HepG2 (cell line): Measurements from ENCODE around the gene NAIF1. TPM values are rescaled to one million over a fixed set of nuclear protein-coding genes. Genes with fewer than 3 reads are reported as not detected.

Experiments
- FOXO1 ChIP-seq: sonication (generic); formaldehyde crosslinking; IDR thresholded peaks from 2 replicates; pipeline ENCODE4 v1.4.0; 2020; ENCODE audit warnings: missing genetic modification reagents
- KDM5B ChIP-seq: sonication (generic); formaldehyde crosslinking; IDR thresholded peaks from 2 replicates; pipeline ENCODE4 v1.4.0; 2020; ENCODE audit warnings: missing genetic modification reagents, mild to moderate bottlenecking, borderline replicate concordance
- PHF5A ChIP-seq: IDR thresholded peaks from one replicate; pipeline ENCODE4 v1.6.1; 2018; ENCODE audit warnings: low read depth, missing genetic modification reagents; ENCODE audit not compliant: unreplicated experiment
- RAD21 ChIP-seq: fragments of 450-650 bp; formaldehyde crosslinking; IDR thresholded peaks from 2 replicates; pipeline ENCODE4 v1.5.0; 2020; ENCODE audit warnings: mild to moderate bottlenecking
- RFX1 ChIP-seq: fragments of 450-650 bp; IDR thresholded peaks from 2 replicates; pipeline ENCODE4 v1.6.1; 2017
- SAFB2 ChIP-seq: sonication (generic); formaldehyde crosslinking; IDR thresholded peaks from 2 replicates; pipeline ENCODE4 v1.5.1; 2020; ENCODE audit warnings: missing genetic modification reagents, low read depth, mild to moderate bottlenecking, borderline replicate concordance
- THYN1 ChIP-seq: sonication (generic); formaldehyde crosslinking; IDR thresholded peaks from 2 replicates; pipeline ENCODE4 v1.8.1; 2023; ENCODE audit warnings: low read depth, mild to moderate bottlenecking, moderate library complexity, missing genetic modification reagents, borderline replicate concordance
- TOE1 ChIP-seq: sonication (generic); formaldehyde crosslinking; IDR thresholded peaks from 2 replicates; pipeline ENCODE4 v1.4.0; 2020; ENCODE audit warnings: mild to moderate bottlenecking, missing genetic modification reagents
- ZEB1 ChIP-seq: IDR thresholded peaks from 2 replicates; pipeline ENCODE4 v1.6.1; 2012; ENCODE audit warnings: mild to moderate bottlenecking, low read depth, inconsistent platforms; ENCODE audit not compliant: insufficient replicate concordance
- ZMYM4 ChIP-seq: sonication (generic); formaldehyde crosslinking; IDR thresholded peaks from 2 replicates; pipeline ENCODE4 v1.8.1; 2023; ENCODE audit warnings: mild to moderate bottlenecking, missing genetic modification reagents
- ZNF160 ChIP-seq: sonication (generic); formaldehyde crosslinking; IDR thresholded peaks from 2 replicates; pipeline ENCODE4 v1.8.0; 2022; ENCODE audit warnings: mild to moderate bottlenecking, inconsistent platforms, missing genetic modification reagents
- ZNF232 ChIP-seq: sonication (generic); formaldehyde crosslinking; IDR thresholded peaks from 2 replicates; pipeline ENCODE4 v1.4.0; 2020; ENCODE audit warnings: missing genetic modification reagents, borderline replicate concordance
- ZNF292 ChIP-seq: sonication (generic); formaldehyde crosslinking; IDR thresholded peaks from 2 replicates; pipeline ENCODE4 v1.8.1; 2022; ENCODE audit warnings: mild to moderate bottlenecking, low read depth, missing genetic modification reagents, borderline replicate concordance
- ZNF329 ChIP-seq: sonication (generic); formaldehyde crosslinking; IDR thresholded peaks from 2 replicates; pipeline ENCODE4 v1.9.0; 2021; ENCODE audit warnings: low read depth, mild to moderate bottlenecking, missing genetic modification reagents
- ZSCAN20 ChIP-seq: sonication (generic); formaldehyde crosslinking; IDR thresholded peaks from 2 replicates; pipeline ENCODE4 v1.4.0; 2020; ENCODE audit warnings: missing genetic modification reagents, mild to moderate bottlenecking, borderline replicate concordance
- polyA plus RNA-seq, 8 experiments: library from polyadenylated mRNA; depleted of rRNA in 3 of 8; stranded (reverse) in 7 of 8; unstranded in 1 of 8; fragments of >200 nt; fragmentation: Illumina TruSeq in 4 of 8; extraction: Trizol in 4 of 8; gene quantifications; 2 replicates each; pipeline versions ENCODE4 v1.2.1 to v1.2.3, GENCODE V29; 2011 to 2016; ENCODE audit warnings: low read depth in 4 of 8, missing spikeins in 1 of 8, mixed read lengths in 1 of 8; ENCODE audit not compliant: insufficient read depth in 1 of 8
- total RNA-seq, 5 experiments: library from RNA; depleted of rRNA; stranded (reverse); fragments of >200 nt; fragmentation: Illumina TruSeq; extraction: Trizol; gene quantifications; 2 replicates each; pipeline ENCODE4 v1.2.3, GENCODE V29; 2016; ENCODE audit warnings: low read depth in 1 of 5
- TF ChIP-seq, protein P1 (sequence below): sonication (generic); formaldehyde crosslinking; IDR thresholded peaks from 2 replicates; pipeline ENCODE4 v1.4.0; 2020; ENCODE audit warnings: missing genetic modification reagents
- TF ChIP-seq, protein P2 (sequence below): sonication (generic); formaldehyde crosslinking; IDR thresholded peaks from 2 replicates; pipeline ENCODE4 v1.4.0; 2020; ENCODE audit warnings: missing genetic modification reagents, mild to moderate bottlenecking, borderline replicate concordance
- TF ChIP-seq, protein P3 (sequence below): sonication (generic); formaldehyde crosslinking; IDR thresholded peaks from 2 replicates; pipeline ENCODE4 v1.4.0; 2020; ENCODE audit warnings: missing genetic modification reagents, borderline replicate concordance

The NAIF1 gene
- total and polyA plus RNA-seq, 2 of the 13 experiments (the other 11 are each of a cell fraction or from before 2014, with no cell fraction given) = 6.0 to 6.9 TPM

DNA sequence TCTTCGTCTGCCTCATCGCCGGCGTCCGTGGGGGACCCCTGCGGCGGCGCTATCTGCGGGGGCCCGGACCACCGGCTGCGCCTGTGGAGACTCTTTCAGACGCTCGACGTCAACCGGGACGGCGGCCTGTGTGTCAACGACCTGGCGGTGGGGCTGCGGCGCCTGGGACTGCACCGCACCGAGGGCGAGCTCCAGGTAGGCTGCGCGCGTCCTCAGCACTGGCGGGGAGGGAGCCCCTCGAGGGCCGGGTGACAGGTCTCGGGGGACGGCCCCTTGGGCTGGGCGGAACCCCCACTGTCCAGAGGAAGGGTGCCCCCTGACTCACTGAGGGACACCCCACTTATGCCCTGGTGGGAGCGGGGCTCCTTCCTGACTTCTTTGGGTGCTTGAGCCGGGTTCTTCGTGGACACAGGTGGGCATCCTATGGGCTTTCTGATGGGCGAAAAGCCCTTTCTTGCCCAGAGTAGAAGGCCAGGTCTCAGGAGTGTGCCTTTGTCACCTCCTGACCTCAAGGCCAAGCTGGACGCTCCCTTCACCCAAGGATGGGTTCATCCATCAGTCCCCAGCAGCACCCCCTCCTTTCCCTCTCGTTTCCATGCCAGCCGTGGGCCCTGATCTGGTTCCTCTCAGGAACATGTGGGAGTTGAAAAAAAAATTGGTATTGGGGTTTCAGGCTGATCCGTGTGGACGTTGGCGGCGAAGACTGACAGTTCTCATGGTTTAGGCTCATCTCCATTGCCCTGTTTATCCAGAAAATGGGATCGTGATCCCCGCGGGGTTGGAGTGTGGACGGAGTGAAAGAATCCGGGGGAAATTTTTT, 1.5 kb upstream of the NAIF1 start (continued):
- TF ChIP-seq, protein P1, sequence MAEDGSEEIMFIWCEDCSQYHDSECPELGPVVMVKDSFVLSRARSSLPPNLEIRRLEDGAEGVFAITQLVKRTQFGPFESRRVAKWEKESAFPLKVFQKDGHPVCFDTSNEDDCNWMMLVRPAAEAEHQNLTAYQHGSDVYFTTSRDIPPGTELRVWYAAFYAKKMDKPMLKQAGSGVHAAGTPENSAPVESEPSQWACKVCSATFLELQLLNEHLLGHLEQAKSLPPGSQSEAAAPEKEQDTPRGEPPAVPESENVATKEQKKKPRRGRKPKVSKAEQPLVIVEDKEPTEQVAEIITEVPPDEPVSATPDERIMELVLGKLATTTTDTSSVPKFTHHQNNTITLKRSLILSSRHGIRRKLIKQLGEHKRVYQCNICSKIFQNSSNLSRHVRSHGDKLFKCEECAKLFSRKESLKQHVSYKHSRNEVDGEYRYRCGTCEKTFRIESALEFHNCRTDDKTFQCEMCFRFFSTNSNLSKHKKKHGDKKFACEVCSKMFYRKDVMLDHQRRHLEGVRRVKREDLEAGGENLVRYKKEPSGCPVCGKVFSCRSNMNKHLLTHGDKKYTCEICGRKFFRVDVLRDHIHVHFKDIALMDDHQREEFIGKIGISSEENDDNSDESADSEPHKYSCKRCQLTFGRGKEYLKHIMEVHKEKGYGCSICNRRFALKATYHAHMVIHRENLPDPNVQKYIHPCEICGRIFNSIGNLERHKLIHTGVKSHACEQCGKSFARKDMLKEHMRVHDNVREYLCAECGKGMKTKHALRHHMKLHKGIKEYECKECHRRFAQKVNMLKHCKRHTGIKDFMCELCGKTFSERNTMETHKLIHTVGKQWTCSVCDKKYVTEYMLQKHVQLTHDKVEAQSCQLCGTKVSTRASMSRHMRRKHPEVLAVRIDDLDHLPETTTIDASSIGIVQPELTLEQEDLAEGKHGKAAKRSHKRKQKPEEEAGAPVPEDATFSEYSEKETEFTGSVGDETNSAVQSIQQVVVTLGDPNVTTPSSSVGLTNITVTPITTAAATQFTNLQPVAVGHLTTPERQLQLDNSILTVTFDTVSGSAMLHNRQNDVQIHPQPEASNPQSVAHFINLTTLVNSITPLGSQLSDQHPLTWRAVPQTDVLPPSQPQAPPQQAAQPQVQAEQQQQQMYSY (CRISPR knock-in tag) = no peak
- TF ChIP-seq ZSCAN20 (CRISPR knock-in tag) (peak; percentile 55; the same call in 1 of the 2 replicates), ZNF232 (no peak; the same call in 1 of the 2 replicates), ZNF160 (CRISPR knock-in tag) (no peak), THYN1 (CRISPR knock-in tag) (no peak), ZEB1 (no peak), ZMYM4 (no peak), RAD21 (CRISPR knock-in tag) (no peak; the same call in 1 of the 2 replicates), PHF5A (CRISPR knock-in tag) (no peak), ZNF292 (no peak), FOXO1 (CRISPR knock-in tag) (no peak), TOE1 (CRISPR knock-in tag) (no peak), KDM5B (CRISPR knock-in tag) (peak; percentile 74), SAFB2 (CRISPR knock-in tag) (0 out of 2 replicates have a peak, but pooled peaks have one; percentile 38), ZNF329 (CRISPR knock-in tag) (0 out of 2 replicates have a peak, but pooled peaks have one; percentile 10), RFX1 (no peak)
- TF ChIP-seq, protein P2, sequence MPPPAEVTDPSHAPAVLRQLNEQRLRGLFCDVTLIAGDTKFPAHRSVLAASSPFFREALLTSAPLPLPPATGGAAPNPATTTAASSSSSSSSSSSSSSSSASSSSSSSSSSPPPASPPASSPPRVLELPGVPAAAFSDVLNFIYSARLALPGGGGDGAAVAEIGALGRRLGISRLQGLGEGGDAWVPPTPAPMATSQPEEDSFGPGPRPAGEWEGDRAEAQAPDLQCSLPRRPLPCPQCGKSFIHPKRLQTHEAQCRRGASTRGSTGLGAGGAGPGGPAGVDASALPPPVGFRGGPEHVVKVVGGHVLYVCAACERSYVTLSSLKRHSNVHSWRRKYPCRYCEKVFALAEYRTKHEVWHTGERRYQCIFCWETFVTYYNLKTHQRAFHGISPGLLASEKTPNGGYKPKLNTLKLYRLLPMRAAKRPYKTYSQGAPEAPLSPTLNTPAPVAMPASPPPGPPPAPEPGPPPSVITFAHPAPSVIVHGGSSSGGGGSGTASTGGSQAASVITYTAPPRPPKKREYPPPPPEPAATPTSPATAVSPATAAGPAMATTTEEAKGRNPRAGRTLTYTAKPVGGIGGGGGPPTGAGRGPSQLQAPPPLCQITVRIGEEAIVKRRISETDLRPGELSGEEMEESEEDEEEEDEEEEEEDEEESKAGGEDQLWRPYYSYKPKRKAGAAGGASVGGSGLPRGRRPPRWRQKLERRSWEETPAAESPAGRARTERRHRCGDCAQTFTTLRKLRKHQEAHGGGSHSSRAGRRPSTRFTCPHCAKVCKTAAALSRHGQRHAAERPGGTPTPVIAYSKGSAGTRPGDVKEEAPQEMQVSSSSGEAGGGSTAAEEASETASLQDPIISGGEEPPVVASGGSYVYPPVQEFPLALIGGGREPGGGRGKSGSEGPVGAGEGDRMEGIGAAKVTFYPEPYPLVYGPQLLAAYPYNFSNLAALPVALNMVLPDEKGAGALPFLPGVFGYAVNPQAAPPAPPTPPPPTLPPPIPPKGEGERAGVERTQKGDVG (CRISPR knock-in tag) = no peak
- TF ChIP-seq, protein P3, sequence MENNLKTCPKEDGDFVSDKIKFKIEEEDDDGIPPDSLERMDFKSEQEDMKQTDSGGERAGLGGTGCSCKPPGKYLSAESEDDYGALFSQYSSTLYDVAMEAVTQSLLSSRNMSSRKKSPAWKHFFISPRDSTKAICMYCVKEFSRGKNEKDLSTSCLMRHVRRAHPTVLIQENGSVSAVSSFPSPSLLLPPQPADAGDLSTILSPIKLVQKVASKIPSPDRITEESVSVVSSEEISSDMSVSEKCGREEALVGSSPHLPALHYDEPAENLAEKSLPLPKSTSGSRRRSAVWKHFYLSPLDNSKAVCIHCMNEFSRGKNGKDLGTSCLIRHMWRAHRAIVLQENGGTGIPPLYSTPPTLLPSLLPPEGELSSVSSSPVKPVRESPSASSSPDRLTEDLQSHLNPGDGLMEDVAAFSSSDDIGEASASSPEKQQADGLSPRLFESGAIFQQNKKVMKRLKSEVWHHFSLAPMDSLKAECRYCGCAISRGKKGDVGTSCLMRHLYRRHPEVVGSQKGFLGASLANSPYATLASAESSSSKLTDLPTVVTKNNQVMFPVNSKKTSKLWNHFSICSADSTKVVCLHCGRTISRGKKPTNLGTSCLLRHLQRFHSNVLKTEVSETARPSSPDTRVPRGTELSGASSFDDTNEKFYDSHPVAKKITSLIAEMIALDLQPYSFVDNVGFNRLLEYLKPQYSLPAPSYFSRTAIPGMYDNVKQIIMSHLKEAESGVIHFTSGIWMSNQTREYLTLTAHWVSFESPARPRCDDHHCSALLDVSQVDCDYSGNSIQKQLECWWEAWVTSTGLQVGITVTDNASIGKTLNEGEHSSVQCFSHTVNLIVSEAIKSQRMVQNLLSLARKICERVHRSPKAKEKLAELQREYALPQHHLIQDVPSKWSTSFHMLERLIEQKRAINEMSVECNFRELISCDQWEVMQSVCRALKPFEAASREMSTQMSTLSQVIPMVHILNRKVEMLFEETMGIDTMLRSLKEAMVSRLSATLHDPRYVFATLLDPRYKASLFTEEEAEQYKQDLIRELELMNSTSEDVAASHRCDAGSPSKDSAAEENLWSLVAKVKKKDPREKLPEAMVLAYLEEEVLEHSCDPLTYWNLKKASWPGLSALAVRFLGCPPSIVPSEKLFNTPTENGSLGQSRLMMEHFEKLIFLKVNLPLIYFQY (CRISPR knock-in tag) = no peak
